SK-N-SH (cell line): ENCODE data around the gene FSD2.

ENCODE experiments used
- ELF1 ChIP-seq: IDR thresholded peaks from 2 replicates; pipeline ENCODE4 v1.4.0; 2012
- EZH2phosphoT487 ChIP-seq: fragments of 200-600 bp; sonication (generic); IDR thresholded peaks from 2 replicates; pipeline ENCODE4 v1.6.1; 2017; ENCODE audit warnings: low read depth, mixed run types, mild to moderate bottlenecking, antibody characterized with exemption, moderate library complexity, borderline replicate concordance
- FOSL2 ChIP-seq: IDR thresholded peaks from 2 replicates; pipeline ENCODE4 v1.4.0; 2012; ENCODE audit warnings: low read depth, mild to moderate bottlenecking, moderate library complexity, borderline replicate concordance
- JUND ChIP-seq: IDR thresholded peaks from 2 replicates; pipeline ENCODE4 v1.4.0; 2012
- POLR2AphosphoS5 ChIP-seq: IDR thresholded peaks from 2 replicates; pipeline ENCODE4 v1.6.1; 2012; ENCODE audit warnings: low read depth, low read length
- RAD21 ChIP-seq: IDR thresholded peaks from 2 replicates; pipeline ENCODE4 v1.6.1; 2012; ENCODE audit warnings: mild to moderate bottlenecking, low read length
- RCOR1 ChIP-seq: fragments of 150-350 bp; IDR thresholded peaks from 2 replicates; pipeline ENCODE4 v1.6.1; 2017; ENCODE audit warnings: antibody characterized with exemption, low read length
- SIN3A ChIP-seq: IDR thresholded peaks from 2 replicates; pipeline ENCODE4 v1.6.1; 2012; ENCODE audit warnings: low read depth, mild to moderate bottlenecking, low read length, moderate library complexity, borderline replicate concordance
- SMC3 ChIP-seq: IDR thresholded peaks from 2 replicates; pipeline ENCODE4 v1.6.1; 2012; ENCODE audit warnings: low read depth, low read length, improper control_type of control experiment
- TF ChIP-seq, protein P1 (sequence below): fragments of 200-600 bp; sonication (generic); IDR thresholded peaks from 2 replicates; pipeline ENCODE4 v1.6.1; 2017; ENCODE audit warnings: antibody characterized with exemption, mild to moderate bottlenecking, moderate library complexity
- TF ChIP-seq, protein P2 (sequence below): IDR thresholded peaks from 2 replicates; pipeline ENCODE4 v1.6.1; 2012; ENCODE audit warnings: mild to moderate bottlenecking, low read depth, low read length, moderate library complexity
- TF ChIP-seq, protein P3 (sequence below): IDR thresholded peaks from 2 replicates; pipeline ENCODE4 v1.4.0; 2012; ENCODE audit warnings: low read depth, borderline replicate concordance
- TF ChIP-seq, protein P4 (sequence below): fragments of 150-350 bp; IDR thresholded peaks from 2 replicates; pipeline ENCODE4 v1.6.1; 2017; ENCODE audit warnings: antibody characterized with exemption, low read length, low read depth, borderline replicate concordance
- TF ChIP-seq, protein P5 (sequence below): IDR thresholded peaks from 2 replicates; pipeline ENCODE4 v1.4.0; 2012; ENCODE audit warnings: low read depth, borderline replicate concordance

DNA sequence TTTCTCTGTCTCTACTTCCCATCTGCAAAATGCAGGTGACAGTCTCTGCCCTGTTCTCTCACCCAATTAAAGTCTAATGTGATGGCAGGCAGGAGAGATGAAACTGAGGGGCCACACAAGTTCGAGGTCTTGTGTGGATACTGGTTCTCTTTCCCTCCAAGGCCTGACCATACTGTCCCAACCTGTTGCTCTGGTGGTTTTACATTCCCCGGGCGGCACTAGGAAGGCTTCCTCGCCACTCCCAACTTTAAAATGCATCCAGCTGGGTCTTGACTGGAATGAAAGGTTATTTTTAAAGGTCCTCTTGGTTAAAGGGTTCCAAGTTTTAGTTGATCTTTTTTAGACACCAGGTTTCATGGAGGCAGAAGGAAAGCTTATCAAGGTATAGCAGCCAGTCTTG, 40.8 kb upstream of the FSD2 start:
- TF ChIP-seq, protein P1, sequence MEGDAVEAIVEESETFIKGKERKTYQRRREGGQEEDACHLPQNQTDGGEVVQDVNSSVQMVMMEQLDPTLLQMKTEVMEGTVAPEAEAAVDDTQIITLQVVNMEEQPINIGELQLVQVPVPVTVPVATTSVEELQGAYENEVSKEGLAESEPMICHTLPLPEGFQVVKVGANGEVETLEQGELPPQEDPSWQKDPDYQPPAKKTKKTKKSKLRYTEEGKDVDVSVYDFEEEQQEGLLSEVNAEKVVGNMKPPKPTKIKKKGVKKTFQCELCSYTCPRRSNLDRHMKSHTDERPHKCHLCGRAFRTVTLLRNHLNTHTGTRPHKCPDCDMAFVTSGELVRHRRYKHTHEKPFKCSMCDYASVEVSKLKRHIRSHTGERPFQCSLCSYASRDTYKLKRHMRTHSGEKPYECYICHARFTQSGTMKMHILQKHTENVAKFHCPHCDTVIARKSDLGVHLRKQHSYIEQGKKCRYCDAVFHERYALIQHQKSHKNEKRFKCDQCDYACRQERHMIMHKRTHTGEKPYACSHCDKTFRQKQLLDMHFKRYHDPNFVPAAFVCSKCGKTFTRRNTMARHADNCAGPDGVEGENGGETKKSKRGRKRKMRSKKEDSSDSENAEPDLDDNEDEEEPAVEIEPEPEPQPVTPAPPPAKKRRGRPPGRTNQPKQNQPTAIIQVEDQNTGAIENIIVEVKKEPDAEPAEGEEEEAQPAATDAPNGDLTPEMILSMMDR, result no peak
- TF ChIP-seq RAD21 (no peak), POLR2AphosphoS5 (no peak), JUND (no peak), FOSL2 (no peak), ELF1 (no peak), SIN3A (no peak), RCOR1 (no peak), SMC3 (no peak), EZH2phosphoT487 (no peak)
- TF ChIP-seq, protein P2, sequence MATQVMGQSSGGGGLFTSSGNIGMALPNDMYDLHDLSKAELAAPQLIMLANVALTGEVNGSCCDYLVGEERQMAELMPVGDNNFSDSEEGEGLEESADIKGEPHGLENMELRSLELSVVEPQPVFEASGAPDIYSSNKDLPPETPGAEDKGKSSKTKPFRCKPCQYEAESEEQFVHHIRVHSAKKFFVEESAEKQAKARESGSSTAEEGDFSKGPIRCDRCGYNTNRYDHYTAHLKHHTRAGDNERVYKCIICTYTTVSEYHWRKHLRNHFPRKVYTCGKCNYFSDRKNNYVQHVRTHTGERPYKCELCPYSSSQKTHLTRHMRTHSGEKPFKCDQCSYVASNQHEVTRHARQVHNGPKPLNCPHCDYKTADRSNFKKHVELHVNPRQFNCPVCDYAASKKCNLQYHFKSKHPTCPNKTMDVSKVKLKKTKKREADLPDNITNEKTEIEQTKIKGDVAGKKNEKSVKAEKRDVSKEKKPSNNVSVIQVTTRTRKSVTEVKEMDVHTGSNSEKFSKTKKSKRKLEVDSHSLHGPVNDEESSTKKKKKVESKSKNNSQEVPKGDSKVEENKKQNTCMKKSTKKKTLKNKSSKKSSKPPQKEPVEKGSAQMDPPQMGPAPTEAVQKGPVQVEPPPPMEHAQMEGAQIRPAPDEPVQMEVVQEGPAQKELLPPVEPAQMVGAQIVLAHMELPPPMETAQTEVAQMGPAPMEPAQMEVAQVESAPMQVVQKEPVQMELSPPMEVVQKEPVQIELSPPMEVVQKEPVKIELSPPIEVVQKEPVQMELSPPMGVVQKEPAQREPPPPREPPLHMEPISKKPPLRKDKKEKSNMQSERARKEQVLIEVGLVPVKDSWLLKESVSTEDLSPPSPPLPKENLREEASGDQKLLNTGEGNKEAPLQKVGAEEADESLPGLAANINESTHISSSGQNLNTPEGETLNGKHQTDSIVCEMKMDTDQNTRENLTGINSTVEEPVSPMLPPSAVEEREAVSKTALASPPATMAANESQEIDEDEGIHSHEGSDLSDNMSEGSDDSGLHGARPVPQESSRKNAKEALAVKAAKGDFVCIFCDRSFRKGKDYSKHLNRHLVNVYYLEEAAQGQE, result no peak
- TF ChIP-seq, protein P3, sequence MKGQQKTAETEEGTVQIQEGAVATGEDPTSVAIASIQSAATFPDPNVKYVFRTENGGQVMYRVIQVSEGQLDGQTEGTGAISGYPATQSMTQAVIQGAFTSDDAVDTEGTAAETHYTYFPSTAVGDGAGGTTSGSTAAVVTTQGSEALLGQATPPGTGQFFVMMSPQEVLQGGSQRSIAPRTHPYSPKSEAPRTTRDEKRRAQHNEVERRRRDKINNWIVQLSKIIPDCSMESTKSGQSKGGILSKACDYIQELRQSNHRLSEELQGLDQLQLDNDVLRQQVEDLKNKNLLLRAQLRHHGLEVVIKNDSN, result no peak
- TF ChIP-seq, protein P4, sequence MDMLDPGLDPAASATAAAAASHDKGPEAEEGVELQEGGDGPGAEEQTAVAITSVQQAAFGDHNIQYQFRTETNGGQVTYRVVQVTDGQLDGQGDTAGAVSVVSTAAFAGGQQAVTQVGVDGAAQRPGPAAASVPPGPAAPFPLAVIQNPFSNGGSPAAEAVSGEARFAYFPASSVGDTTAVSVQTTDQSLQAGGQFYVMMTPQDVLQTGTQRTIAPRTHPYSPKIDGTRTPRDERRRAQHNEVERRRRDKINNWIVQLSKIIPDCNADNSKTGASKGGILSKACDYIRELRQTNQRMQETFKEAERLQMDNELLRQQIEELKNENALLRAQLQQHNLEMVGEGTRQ, result no peak
- TF ChIP-seq, protein P5, sequence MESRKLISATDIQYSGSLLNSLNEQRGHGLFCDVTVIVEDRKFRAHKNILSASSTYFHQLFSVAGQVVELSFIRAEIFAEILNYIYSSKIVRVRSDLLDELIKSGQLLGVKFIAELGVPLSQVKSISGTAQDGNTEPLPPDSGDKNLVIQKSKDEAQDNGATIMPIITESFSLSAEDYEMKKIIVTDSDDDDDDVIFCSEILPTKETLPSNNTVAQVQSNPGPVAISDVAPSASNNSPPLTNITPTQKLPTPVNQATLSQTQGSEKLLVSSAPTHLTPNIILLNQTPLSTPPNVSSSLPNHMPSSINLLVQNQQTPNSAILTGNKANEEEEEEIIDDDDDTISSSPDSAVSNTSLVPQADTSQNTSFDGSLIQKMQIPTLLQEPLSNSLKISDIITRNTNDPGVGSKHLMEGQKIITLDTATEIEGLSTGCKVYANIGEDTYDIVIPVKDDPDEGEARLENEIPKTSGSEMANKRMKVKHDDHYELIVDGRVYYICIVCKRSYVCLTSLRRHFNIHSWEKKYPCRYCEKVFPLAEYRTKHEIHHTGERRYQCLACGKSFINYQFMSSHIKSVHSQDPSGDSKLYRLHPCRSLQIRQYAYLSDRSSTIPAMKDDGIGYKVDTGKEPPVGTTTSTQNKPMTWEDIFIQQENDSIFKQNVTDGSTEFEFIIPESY, result no peak
